Karpas-422 (cell line): Measurements from ENCODE around the gene GBX2. TPM values are rescaled to one million over a fixed set of nuclear protein-coding genes. Genes with fewer than 3 reads are reported as not detected.

Source experiments
- DNase-seq: peaks from one replicate; pipeline ENCODE4 v3.0.0-alpha.2; 2015
- H2AFZ ChIP-seq: fragments of 200-600 bp; sonication (generic); 2 replicates; pipeline ENCODE4 v1.6.1; 2014; ENCODE audit warnings: antibody characterized with exemption, low read length, mixed read lengths
- H3K27ac ChIP-seq: fragments of 200-600 bp; sonication (generic); 2 replicates; pipeline ENCODE4 v1.5.1; 2014; ENCODE audit warnings: mild to moderate bottlenecking, low read length, moderate library complexity
- H3K27me3 ChIP-seq: fragments of 200-600 bp; sonication (generic); 2 replicates; pipeline ENCODE4 v1.6.1; 2014; ENCODE audit warnings: low read length, mixed read lengths
- H3K36me3 ChIP-seq: fragments of 200-600 bp; sonication (generic); 2 replicates; pipeline ENCODE4 v1.6.1; 2014; ENCODE audit warnings: low read length, mixed read lengths; ENCODE audit not compliant: insufficient read depth
- H3K4me1 ChIP-seq: fragments of 200-600 bp; sonication (generic); 2 replicates; pipeline ENCODE4 v1.6.1; 2014; ENCODE audit warnings: mild to moderate bottlenecking, low read length, mixed read lengths
- H3K4me2 ChIP-seq: fragments of 200-600 bp; sonication (generic); 2 replicates; pipeline ENCODE4 v1.6.1; 2014; ENCODE audit warnings: low read length, low read depth, mild to moderate bottlenecking; ENCODE audit not compliant: poor library complexity, severe bottlenecking
- H3K4me3 ChIP-seq: fragments of 200-600 bp; sonication (generic); 2 replicates; pipeline ENCODE4 v1.5.1; 2014; ENCODE audit warnings: mild to moderate bottlenecking, antibody characterized with exemption, low read length, mixed read lengths
- H3K79me2 ChIP-seq: fragments of 200-600 bp; sonication (generic); 2 replicates; pipeline ENCODE4 v1.6.1; 2014; ENCODE audit warnings: mild to moderate bottlenecking, low read length, mixed read lengths
- H3K9ac ChIP-seq: fragments of 200-600 bp; sonication (generic); 2 replicates; pipeline ENCODE4 v1.6.0; 2014; ENCODE audit warnings: low read length
- H3K9me2 ChIP-seq: fragments of 200-600 bp; sonication (generic), shearing (Covaris generic); replicated peaks from 2 replicates; pipeline ENCODE4 v1.6.0; 2014; ENCODE audit warnings: mild to moderate bottlenecking, low read length, moderate library complexity; ENCODE audit not compliant: insufficient read depth
- H3K9me3 ChIP-seq: fragments of 300-700, 200-600 bp; sonication (generic); 2 replicates; pipeline ENCODE4 v1.6.1; 2014; ENCODE audit warnings: low read length, mixed read lengths
- H4K20me1 ChIP-seq: fragments of 200-600 bp; sonication (generic); 2 replicates; pipeline ENCODE4 v1.6.1; 2014; ENCODE audit warnings: mild to moderate bottlenecking, antibody characterized with exemption, low read length, low read depth; ENCODE audit not compliant: insufficient read depth
- small RNA-seq: library from RNA; depleted of rRNA; stranded (forward); fragments of <200 nt; gene quantifications from one replicate; pipeline ENCODE3, GENCODE V24; 2014
- total RNA-seq: library from RNA; depleted of rRNA; stranded (reverse); fragments of >200 nt; shearing (Covaris generic); gene quantifications from 2 replicates; pipeline ENCODE4 v1.2.3, GENCODE V29; 2014; ENCODE audit warnings: low replicate concordance; rRNA removed

Gene GBX2
- total RNA-seq, 1 experiment from 2014 or later, result not detected

- H3K9me2 ChIP-seq, result no peaks in the 10 kb centered on the region
- H3K9ac ChIP-seq, result no peak overlapping the region
- no peaks in the 10 kb centered on the region for H3K9me3 ChIP-seq
- no peaks in the 10 kb centered on the region for H4K20me1 ChIP-seq
- H3K4me1 ChIP-seq, result no peaks in the 10 kb centered on the region
- H3K4me2 ChIP-seq, result no peak overlapping the region
- no peak overlapping the region for H3K4me3 ChIP-seq
- no peak overlapping the region for H3K27ac ChIP-seq
- H3K79me2 ChIP-seq, result no peaks in the 10 kb centered on the region
- H2AFZ ChIP-seq, result no peak overlapping the region
- H3K36me3 ChIP-seq, result no peaks in the 10 kb centered on the region
- H3K27me3 ChIP-seq, result no peaks in the 10 kb centered on the region
- no peak for DNase-seq
These were observed 50.3 kb downstream of the GBX2 start for GRCh38 chr2:236117861-236118269.

- H3K9me2 ChIP-seq, result no peaks in the 10 kb centered on the region
- no peaks in the 10 kb centered on the region for H4K20me1 ChIP-seq
- H3K4me2 ChIP-seq, result no peak overlapping the region
- no peak for DNase-seq
- H3K9me3 ChIP-seq, result no peaks in the 10 kb centered on the region
- no peak overlapping the region for H3K4me3 ChIP-seq
- no peaks in the 10 kb centered on the region for H3K79me2 ChIP-seq
- no peak overlapping the region for H3K9ac ChIP-seq
- H3K27ac ChIP-seq, result no peak overlapping the region
- no peaks in the 10 kb centered on the region for H3K4me1 ChIP-seq
- H3K27me3 ChIP-seq, result no peaks in the 10 kb centered on the region
- H3K36me3 ChIP-seq, result no peaks in the 10 kb centered on the region
- H2AFZ ChIP-seq, result no peak overlapping the region
These were observed 50.8 kb downstream of the GBX2 start for GRCh38 chr2:236117401-236117800.

Small RNAs within 50 kb of the gene (small RNA-seq; reads per million reads assigned to genes)
- gene RF00019, result not detected
- gene RNU1-31P, result not detected

Other genes with a start within 250 kb of the GBX2 start
- gene ASB18, start 96.0 kb upstream of the GBX2 start, total RNA-seq, result not detected in 2 replicates